GM10266 (cell line): ENCODE measurements around the gene TMEM232.
A peak's percentile ranks its signal among the peaks of the same experiment; 100 is the strongest.

Source experiments
- DNase-seq: peaks from one replicate; pipeline ENCODE4 v3.0.0; 2012; ENCODE audit errors: extremely low spot score
- CTCF ChIP-seq: IDR thresholded peaks from 2 replicates; pipeline ENCODE4 v1.5.1; 2012; ENCODE audit warnings: mild to moderate bottlenecking, low read depth; ENCODE audit not compliant: control insufficient read depth, insufficient read depth; ENCODE audit errors: missing control alignments

The TMEM232 gene

GRCh38 chr5:110726249-110727024 is at the start of gene TMEM232:
Gene TMEM232 (minus strand): TSS chr5:110726671. CDS start chr5:110667352, 59,319 bp downstream.
- DNase-seq, result peak; percentile 42
- TF ChIP-seq CTCF, result no peak

GRCh38 chr5:110770286-110770685 is 43.8 kb upstream of the TMEM232 start:
- TF ChIP-seq CTCF, result no peak
- DNase-seq, result no peak

GRCh38 chr5:110769000-110769681 is 42.7 kb upstream of the TMEM232 start:
- no peak for DNase-seq
- no peak for TF ChIP-seq CTCF

- no peak for TF ChIP-seq CTCF
- no peak for DNase-seq
These were observed 41.8 kb upstream of the TMEM232 start for GRCh38 chr5:110768138-110768860.

GRCh38 chr5:110760158-110760557 is 33.7 kb upstream of the TMEM232 start:
- no peak for DNase-seq

GRCh38 chr5:110757118-110757729 is 30.8 kb upstream of the TMEM232 start:
- no peak for DNase-seq
- TF ChIP-seq CTCF, result peak; percentile 58

More at GRCh38 chr5:110760158-110760557, 33.7 kb upstream of the TMEM232 start:
- TF ChIP-seq CTCF, result no peak

- no peak for DNase-seq
- no peak for TF ChIP-seq CTCF
These were observed 27.7 kb upstream of the TMEM232 start for GRCh38 chr5:110754181-110754580.
